Superior temporal gyrus (tissue), 1 donor: ENCODE measurements around the gene IP6K3.

ENCODE experiments used
- DNase-seq: peaks from one replicate; pipeline ENCODE4 v3.0.0-alpha.2; 2016; ENCODE audit errors: extremely low spot score

The IP6K3 gene

DNA sequence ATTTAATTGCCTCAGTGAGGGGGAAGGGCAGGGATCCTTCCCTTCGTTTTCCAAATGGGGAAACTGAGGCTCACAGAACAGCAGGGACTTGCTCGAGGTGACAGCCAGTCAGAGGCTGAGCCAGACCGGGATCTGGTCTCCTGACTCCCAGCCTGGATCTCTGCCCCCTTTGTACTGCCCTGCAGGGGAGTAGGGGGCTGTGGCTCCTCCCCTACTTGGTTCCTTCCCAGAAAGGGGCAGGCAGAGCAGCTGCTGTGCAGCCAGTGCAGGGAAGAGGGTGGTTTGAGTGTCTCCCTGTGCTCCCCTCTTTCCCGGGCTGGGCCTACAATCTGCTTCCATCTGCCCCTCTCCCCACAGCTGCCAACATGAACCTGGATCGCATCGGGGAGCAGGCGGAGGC lies 72.9 kb downstream of the IP6K3 start:
- no peak for DNase-seq

DNA sequence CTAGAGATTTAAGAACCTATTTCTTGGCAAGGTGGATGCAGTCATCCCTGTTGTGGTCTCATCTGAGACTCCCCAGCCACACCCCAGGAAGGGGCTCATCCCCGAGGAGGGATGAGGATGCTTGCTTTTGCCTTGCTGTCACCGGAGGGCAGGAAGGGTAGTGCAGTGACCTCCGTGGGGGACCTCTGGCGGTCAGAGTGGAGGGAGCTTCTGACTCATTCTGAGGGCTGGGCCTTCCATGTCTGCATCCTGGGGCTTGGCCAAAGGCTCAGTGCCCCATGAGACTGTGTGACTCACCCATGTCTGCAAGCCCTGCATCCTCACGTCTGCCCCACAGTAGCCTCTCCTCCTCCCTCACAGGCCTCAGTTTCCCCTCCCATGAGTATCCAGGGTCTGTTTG lies 73.9 kb downstream of the IP6K3 start:
- DNase-seq, result no peak

DNA sequence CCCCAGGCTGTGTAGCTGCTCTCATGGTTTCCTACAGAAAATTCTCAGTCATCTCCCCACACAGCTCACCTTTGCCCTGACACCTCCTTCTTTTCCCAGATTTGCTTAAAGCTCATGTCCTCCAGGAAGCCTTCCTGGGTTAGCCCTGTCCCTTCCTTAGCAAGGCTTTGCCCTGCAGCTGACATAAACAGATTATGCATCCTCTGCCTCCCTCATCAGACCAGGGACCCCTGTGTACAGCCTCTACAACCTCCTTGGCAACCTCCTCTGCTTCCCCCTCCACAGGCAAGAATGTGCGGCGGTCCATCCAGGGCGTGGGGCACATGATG lies 75.0 kb downstream of the IP6K3 start:
- DNase-seq, result no peak
